NCI-H526 (cell line): Measurements from ENCODE around the gene PRR4.

Experiments used
- DNase-seq, 2 experiments: peaks; one replicate each; lab custom pipeline; 2025; lab: John Stamatoyannopoulos, UW

PRR4 gene

GRCh38 chr12:10849425-10849878 is at the start of gene PRR4:
PRR4 (minus strand) TSS chr12:10849475; CDS start chr12:10849437, 38 bp downstream.
- DNase-seq: no peak

- no peak for DNase-seq
These were observed 47.6 kb upstream of the PRR4 start for GRCh38 chr12:10896854-10897253.

GRCh38 chr12:10891937-10892336 is 42.7 kb upstream of the PRR4 start:
- no peak for DNase-seq

GRCh38 chr12:10889226-10889625 is 40.0 kb upstream of the PRR4 start:
- DNase-seq: no peak

GRCh38 chr12:10884086-10884725 is 34.9 kb upstream of the PRR4 start, which contains the start of gene PRH1:
PRH1 (minus strand) TSS chr12:10884255; CDS start chr12:10884217, 38 bp downstream.
- DNase-seq: no peak

GRCh38 chr12:10873378-10873777 is 24.1 kb upstream of the PRR4 start:
- no peak for DNase-seq

GRCh38 chr12:10867381-10867780 is 18.1 kb upstream of the PRR4 start:
- peak; percentile 1 to 23 for DNase-seq

GRCh38 chr12:10863512-10864218 is 14.4 kb upstream of the PRR4 start:
- peak in 1 of 2 experiments; percentile 1 for DNase-seq

- DNase-seq: no peak
These were observed 12.1 kb upstream of the PRR4 start for GRCh38 chr12:10861366-10861765.

GRCh38 chr12:10855807-10856206 is 6.5 kb upstream of the PRR4 start:
- no peak for DNase-seq

- peak; percentile 32 to 75 for DNase-seq
These were observed 4.5 kb upstream of the PRR4 start for GRCh38 chr12:10853776-10854175.

- no peak for DNase-seq
These were observed 2.1 kb upstream of the PRR4 start for GRCh38 chr12:10851243-10851858.

- no peak for DNase-seq
These were observed 1.5 kb downstream of the PRR4 start for GRCh38 chr12:10847744-10848143.

- DNase-seq: no peak
These were observed 6.4 kb downstream of the PRR4 start for GRCh38 chr12:10842862-10843261.

GRCh38 chr12:10838461-10838860 is 10.8 kb downstream of the PRR4 start:
- DNase-seq: no peak

- no peak for DNase-seq
These were observed 19.3 kb downstream of the PRR4 start for GRCh38 chr12:10829994-10830393.

GRCh38 chr12:10826258-10826657 is 23.0 kb downstream of the PRR4 start, which contains the start of gene TAS2R10:
TAS2R10 (minus strand) TSS chr12:10826358; CDS start chr12:10826269, 89 bp downstream.
- peak; percentile 19 to 55 for DNase-seq

- DNase-seq: no peak
These were observed 24.3 kb downstream of the PRR4 start for GRCh38 chr12:10824957-10825356.

GRCh38 chr12:10811883-10812536 is 37.3 kb downstream of the PRR4 start:
- no peak for DNase-seq

- no peak for DNase-seq
These were observed 39.2 kb downstream of the PRR4 start, which contains the start of gene TAS2R9 for GRCh38 chr12:10810068-10810467. TAS2R9 (minus strand) TSS chr12:10810168; CDS start chr12:10810075, 93 bp downstream.

- DNase-seq: peak; percentile 54 to 67
These were observed 42.1 kb downstream of the PRR4 start, which contains the start of gene TAS2R8 for GRCh38 chr12:10807186-10807585. TAS2R8 (minus strand) TSS chr12:10807286; CDS start chr12:10806980, 306 bp downstream.

- peak; percentile 39 to 78 for DNase-seq
These were observed 46.7 kb downstream of the PRR4 start, which contains the start of gene TAS2R7 for GRCh38 chr12:10802587-10802986. TAS2R7 (minus strand) TSS chr12:10802627; CDS start chr12:10802570, 57 bp downstream.
